ENCODE data around the gene NUP210L. TPM values are rescaled to one million over a fixed set of nuclear protein-coding genes. Genes with fewer than 3 reads are reported as not detected.
A peak's percentile ranks its signal among the peaks of the same experiment; 100 is the strongest.

NUP210L gene
- total RNA-seq, 4 donors from 2014 or later: 0.07 to 0.24 (median 0.10) TPM; not detected in 1

GRCh38 chr1:154157520-154158306, 2.8 kb upstream of the NUP210L start:
- Histone ChIP-seq H3K4me3 (no peak overlapping the region), H3K27ac (peak overlapping the region in 2 of 4 donors; percentile 4 to 16), H3K36me3 (peaks cover 0 to 26% of the 10 kb centered on the region in 2 donors), H3K9me3 (no peaks in the 10 kb centered on the region), H3K4me1 (no peaks in the 10 kb centered on the region), H3K27me3 (no peaks in the 10 kb centered on the region)
- ATAC-seq (peak in 1 of 2 donors; percentile 8), DNase-seq (no peak)
- TF ChIP-seq CTCF (IDR thresholded peaks at IDR 0.05 in 4 of 5, conservative IDR thresholded peaks at IDR 0.05 in 1 of 5) (no peak), POLR2A (IDR thresholded peaks at IDR 0.05) (no peak)
- intact Hi-C loops (cut with DNase I; ENCODE audit: low total_unique reads): no loop called here
- in situ Hi-C loops (cut with MboI; ENCODE audit: low sequenced_read_pairs in 4 of 4): no loop called here

DNA sequence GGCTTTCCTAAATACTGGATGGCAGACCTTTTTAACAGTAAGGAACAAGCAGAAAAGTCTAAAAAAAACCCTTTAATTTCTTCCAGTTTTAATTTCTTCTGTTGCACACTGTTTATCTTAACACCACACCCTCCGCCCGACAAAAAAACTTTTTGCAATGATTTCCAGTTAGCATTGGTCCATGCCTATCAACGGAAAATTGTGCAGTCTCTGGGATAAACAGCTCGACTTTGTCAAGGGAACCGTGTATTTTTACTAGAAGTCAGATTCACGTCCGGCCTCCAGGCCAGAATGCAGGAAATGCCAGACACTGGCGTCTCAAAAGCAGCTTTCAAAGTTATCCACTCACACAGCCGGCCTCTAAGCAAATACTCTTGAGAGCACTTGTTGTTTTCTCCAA, 378 bp upstream of the NUP210L start:
- Histone ChIP-seq H3K27me3 (no peaks in the 10 kb centered on the region), H3K36me3 (peaks cover 0 to 17% of the 10 kb centered on the region in 2 donors), H3K4me1 (peaks cover 6 to 8% of the 10 kb centered on the region in 2 donors), H3K27ac (peak overlapping the region; percentile 12 to 65 (median 30)), H3K9me3 (no peaks in the 10 kb centered on the region), H3K4me3 (no peak overlapping the region)
- TF ChIP-seq CTCF (IDR thresholded peaks at IDR 0.05 in 4 of 5, conservative IDR thresholded peaks at IDR 0.05 in 1 of 5) (no peak), POLR2A (IDR thresholded peaks at IDR 0.05) (no peak)
- DNase-seq (no peak), ATAC-seq (peak in 1 of 2 donors; percentile 25)
- in situ Hi-C loops (cut with MboI; ENCODE audit: low sequenced_read_pairs in 4 of 4) (no loop called here), intact Hi-C loops (cut with DNase I; ENCODE audit: low total_unique reads) (no loop called here)

GRCh38 chr1:154154053-154154452, 820 bp downstream of the NUP210L start:
- Histone ChIP-seq H3K27ac (peak overlapping the region in 3 of 4 donors; percentile 25 to 65 (median 36)), H3K36me3 (peaks cover 0 to 15% of the 10 kb centered on the region in 2 donors), H3K27me3 (no peaks in the 10 kb centered on the region), H3K4me1 (peaks cover 6 to 8% of the 10 kb centered on the region in 2 donors), H3K9me3 (no peaks in the 10 kb centered on the region), H3K4me3 (no peak overlapping the region)
- in situ Hi-C loops (cut with MboI; ENCODE audit: low sequenced_read_pairs in 4 of 4) (no loop called here), intact Hi-C loops (cut with DNase I; ENCODE audit: low total_unique reads) (no loop called here)
- TF ChIP-seq POLR2A (IDR thresholded peaks at IDR 0.05) (no peak), CTCF (IDR thresholded peaks at IDR 0.05 in 4 of 5, conservative IDR thresholded peaks at IDR 0.05 in 1 of 5) (no peak)
- ATAC-seq (no peak), DNase-seq (no peak)

DNA sequence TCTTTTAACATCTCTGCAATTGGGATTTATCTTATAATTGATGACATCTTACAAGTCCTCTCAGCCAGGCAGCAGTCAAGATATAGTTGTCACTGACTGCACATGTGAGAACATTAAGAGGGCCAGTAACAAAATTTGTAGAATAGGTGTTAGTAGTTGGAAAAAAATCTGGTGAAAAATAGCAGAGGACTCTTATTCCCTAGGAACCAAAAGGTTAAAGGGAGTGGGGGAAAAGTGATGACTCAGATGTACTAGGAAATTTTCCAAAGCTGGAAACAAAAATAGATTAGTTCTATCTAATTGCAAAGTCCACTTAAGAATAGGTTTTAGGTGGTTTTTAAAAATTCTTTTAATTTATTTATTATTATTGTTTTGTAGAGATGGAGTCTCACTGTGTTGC, 3.6 kb downstream of the NUP210L start:
- no peak overlapping the region for H3K4me3 ChIP-seq
- peaks cover 6 to 8% of the 10 kb centered on the region in 2 donors for H3K4me1 ChIP-seq
- intact Hi-C loops (cut with DNase I; ENCODE audit: low total_unique reads): no loop called here
- TF ChIP-seq CTCF (IDR thresholded peaks at IDR 0.05 in 4 of 5, conservative IDR thresholded peaks at IDR 0.05 in 1 of 5) (no peak), POLR2A (IDR thresholded peaks at IDR 0.05) (no peak)
- no peaks in the 10 kb centered on the region for H3K9me3 ChIP-seq
- H3K27ac ChIP-seq: peak overlapping the region in 1 of 4 donors; percentile 39
- ATAC-seq (peak in 1 of 2 donors; percentile 39), DNase-seq (no peak)
- H3K27me3 ChIP-seq: no peaks in the 10 kb centered on the region
- in situ Hi-C loops (cut with MboI; ENCODE audit: low sequenced_read_pairs in 4 of 4): no loop called here
- H3K36me3 ChIP-seq: peaks cover 0 to 2% of the 10 kb centered on the region in 2 donors
